HCT116 (cell line): ENCODE data around the gene SSR1. TPM values are rescaled to one million over a fixed set of nuclear protein-coding genes. Genes with fewer than 3 reads are reported as not detected.

ENCODE experiments used
- total RNA-seq: library from RNA; stranded (reverse); gene quantifications from one replicate; pipeline ENCODE4 v1.2.1, GENCODE V29; 2021; ENCODE audit not compliant: unreplicated experiment

The SSR1 gene
- total RNA-seq, 1 experiment from 2014 or later, result 127 TPM

Other genes starting within 250 kb of the SSR1 start
- 47.9 TPM for gene RREB1, start 205.2 kb downstream of the SSR1 start, total RNA-seq
- 0.20 TPM for gene CAGE1, start 76.5 kb upstream of the SSR1 start, total RNA-seq
- gene RIOK1, start 76.6 kb upstream of the SSR1 start, total RNA-seq, result 39.0 TPM
- 104 TPM for gene DSP, start 228.5 kb upstream of the SSR1 start, total RNA-seq